OCI-LY3 (cell line): Measurements from ENCODE around the gene GNAO1.

ENCODE experiments used
- H2AFZ ChIP-seq: fragments of 200-600, 300-600 bp; shearing (Covaris generic); 2 replicates; pipeline ENCODE4 v1.6.0; 2014; ENCODE audit warnings: antibody characterized with exemption, low read depth, low read length
- H3K27ac ChIP-seq: fragments of 200-600, 300-600 bp; sonication (generic); 2 replicates; pipeline ENCODE4 v1.5.1; 2014; ENCODE audit warnings: mild to moderate bottlenecking, low read length, moderate library complexity, mixed read lengths
- H3K27me3 ChIP-seq: fragments of 200-600, 300-600 bp; sonication (generic); 2 replicates; pipeline ENCODE4 v1.6.1; 2014; ENCODE audit warnings: low read depth, low read length, mixed read lengths
- H3K36me3 ChIP-seq: fragments of 200-600, 300-600 bp; sonication (generic); replicated peaks from 2 replicates; pipeline ENCODE3; 2014; ENCODE audit warnings: low read depth, low read length, mixed read lengths
- H3K4me1 ChIP-seq: fragments of 300-600, 200-600 bp; sonication (generic); 2 replicates; pipeline ENCODE4 v1.6.1; 2014; ENCODE audit warnings: low read length, mixed read lengths
- H3K4me2 ChIP-seq: fragments of 200-600, 300-600 bp; sonication (generic); 2 replicates; pipeline ENCODE4 v1.6.1; 2014; ENCODE audit warnings: low read length, mixed read lengths
- H3K4me3 ChIP-seq: fragments of 300-600, 200-600 bp; sonication (generic); 2 replicates; pipeline ENCODE4 v1.5.1; 2014; ENCODE audit warnings: antibody characterized with exemption, mild to moderate bottlenecking, low read length, moderate library complexity
- H3K79me2 ChIP-seq: fragments of 300-600, 200-600 bp; shearing (Covaris generic); 2 replicates; pipeline ENCODE4 v1.6.1; 2014; ENCODE audit warnings: mild to moderate bottlenecking, low read length, mixed read lengths
- H3K9ac ChIP-seq: fragments of 300-600, 200-600 bp; shearing (Covaris generic); 2 replicates; pipeline ENCODE4 v1.6.0; 2014; ENCODE audit warnings: mild to moderate bottlenecking, low read length, moderate library complexity
- H3K9me3 ChIP-seq: fragments of 200-600, 300-600 bp; shearing (Covaris generic); 2 replicates; pipeline ENCODE4 v1.6.1; 2014; ENCODE audit warnings: low read length, mixed read lengths; ENCODE audit not compliant: insufficient read depth
- H4K20me1 ChIP-seq: fragments of 200-600, 300-600 bp; sonication (generic); 2 replicates; pipeline ENCODE4 v1.6.1; 2016; ENCODE audit warnings: low read length, mixed read lengths; ENCODE audit not compliant: insufficient read depth
- EZH2phosphoT487 ChIP-seq: fragments of 200-600 bp; shearing (Covaris generic); IDR thresholded peaks from 2 replicates; pipeline ENCODE4 v1.6.1; 2018; ENCODE audit warnings: antibody characterized with exemption, mixed run types, low read depth
- TF ChIP-seq, protein P1 (sequence below): fragments of 200-600, 300-600 bp; sonication (generic); IDR thresholded peaks from 2 replicates; pipeline ENCODE4 v1.5.1; 2014; ENCODE audit warnings: antibody characterized with exemption, low read length, low read depth

GNAO1 gene

DNA sequence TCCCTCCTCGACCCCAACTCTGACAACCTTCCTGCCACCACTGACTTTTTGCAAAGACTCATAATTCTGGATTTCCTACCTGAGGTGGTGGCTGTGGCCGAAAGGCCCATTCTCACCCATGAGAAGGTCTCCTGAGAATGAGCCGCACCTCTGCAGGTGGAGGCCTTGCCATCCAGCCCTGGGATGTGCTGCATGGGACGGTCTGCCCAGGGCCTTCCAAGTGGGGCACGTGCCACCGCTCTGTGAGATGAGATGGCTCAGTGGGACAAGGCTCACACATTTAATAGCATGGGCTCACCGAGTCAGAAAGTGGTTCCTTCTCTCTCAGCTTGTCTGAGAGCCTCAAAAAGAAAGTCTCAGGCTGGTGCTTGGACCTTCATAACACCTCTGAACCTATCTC, 121.3 kb downstream of the GNAO1 start:
- no peak overlapping the region for H3K9ac ChIP-seq
- H3K4me1 ChIP-seq: no peaks in the 10 kb centered on the region
- no peaks in the 10 kb centered on the region for H4K20me1 ChIP-seq
- no peak overlapping the region for H3K27ac ChIP-seq
- H3K27me3 ChIP-seq: no peaks in the 10 kb centered on the region; the same call in 1 of the 2 replicates
- no peak overlapping the region for H3K4me3 ChIP-seq
- no peaks in the 10 kb centered on the region for H3K36me3 ChIP-seq
- H3K4me2 ChIP-seq: no peak overlapping the region
- H3K9me3 ChIP-seq: no peaks in the 10 kb centered on the region
- no peak overlapping the region for H2AFZ ChIP-seq
- H3K79me2 ChIP-seq: no peaks in the 10 kb centered on the region
- TF ChIP-seq, protein P1, sequence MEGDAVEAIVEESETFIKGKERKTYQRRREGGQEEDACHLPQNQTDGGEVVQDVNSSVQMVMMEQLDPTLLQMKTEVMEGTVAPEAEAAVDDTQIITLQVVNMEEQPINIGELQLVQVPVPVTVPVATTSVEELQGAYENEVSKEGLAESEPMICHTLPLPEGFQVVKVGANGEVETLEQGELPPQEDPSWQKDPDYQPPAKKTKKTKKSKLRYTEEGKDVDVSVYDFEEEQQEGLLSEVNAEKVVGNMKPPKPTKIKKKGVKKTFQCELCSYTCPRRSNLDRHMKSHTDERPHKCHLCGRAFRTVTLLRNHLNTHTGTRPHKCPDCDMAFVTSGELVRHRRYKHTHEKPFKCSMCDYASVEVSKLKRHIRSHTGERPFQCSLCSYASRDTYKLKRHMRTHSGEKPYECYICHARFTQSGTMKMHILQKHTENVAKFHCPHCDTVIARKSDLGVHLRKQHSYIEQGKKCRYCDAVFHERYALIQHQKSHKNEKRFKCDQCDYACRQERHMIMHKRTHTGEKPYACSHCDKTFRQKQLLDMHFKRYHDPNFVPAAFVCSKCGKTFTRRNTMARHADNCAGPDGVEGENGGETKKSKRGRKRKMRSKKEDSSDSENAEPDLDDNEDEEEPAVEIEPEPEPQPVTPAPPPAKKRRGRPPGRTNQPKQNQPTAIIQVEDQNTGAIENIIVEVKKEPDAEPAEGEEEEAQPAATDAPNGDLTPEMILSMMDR: no peak
- no peak for TF ChIP-seq EZH2phosphoT487

DNA sequence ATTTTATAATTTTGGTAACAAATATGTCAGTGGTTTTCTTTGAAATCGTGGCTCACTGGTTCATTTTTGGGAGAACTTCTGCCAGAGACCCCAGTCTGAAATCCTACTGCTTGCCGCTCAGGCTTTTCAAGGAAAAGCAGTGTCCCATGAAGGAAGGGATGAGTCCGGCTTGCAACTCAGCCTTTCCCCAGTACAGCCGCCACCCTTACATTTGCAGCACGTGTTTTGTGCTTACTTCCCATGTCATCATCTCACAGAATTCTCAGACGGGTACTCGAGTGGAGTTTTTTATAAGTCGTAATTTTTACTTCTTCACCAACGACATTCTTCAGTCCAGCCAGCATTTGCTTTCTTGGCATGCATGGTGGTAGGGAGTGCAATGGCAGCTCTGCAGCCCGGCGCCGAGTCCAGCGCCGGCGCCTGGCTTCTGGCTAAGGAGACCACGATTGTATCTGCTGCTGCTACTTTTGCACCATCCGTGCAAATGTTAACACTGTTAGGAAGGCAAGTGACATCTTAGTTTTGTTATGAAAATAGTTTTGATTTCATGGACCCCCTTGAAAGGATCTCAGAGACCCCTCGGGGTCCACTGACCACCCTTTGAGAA, 123.1 kb downstream of the GNAO1 start:
- H2AFZ ChIP-seq: no peak overlapping the region
- H3K36me3 ChIP-seq: no peaks in the 10 kb centered on the region
- no peaks in the 10 kb centered on the region for H3K27me3 ChIP-seq
- no peak overlapping the region for H3K4me3 ChIP-seq
- H3K9me3 ChIP-seq: no peaks in the 10 kb centered on the region
- H3K4me1 ChIP-seq: peaks cover 4% of the 10 kb centered on the region
- no peak for TF ChIP-seq EZH2phosphoT487
- TF ChIP-seq, protein P1: no peak
- no peaks in the 10 kb centered on the region for H3K79me2 ChIP-seq
- H4K20me1 ChIP-seq: no peaks in the 10 kb centered on the region
- no peak overlapping the region for H3K9ac ChIP-seq
- no peak overlapping the region for H3K4me2 ChIP-seq
- no peak overlapping the region for H3K27ac ChIP-seq

DNA sequence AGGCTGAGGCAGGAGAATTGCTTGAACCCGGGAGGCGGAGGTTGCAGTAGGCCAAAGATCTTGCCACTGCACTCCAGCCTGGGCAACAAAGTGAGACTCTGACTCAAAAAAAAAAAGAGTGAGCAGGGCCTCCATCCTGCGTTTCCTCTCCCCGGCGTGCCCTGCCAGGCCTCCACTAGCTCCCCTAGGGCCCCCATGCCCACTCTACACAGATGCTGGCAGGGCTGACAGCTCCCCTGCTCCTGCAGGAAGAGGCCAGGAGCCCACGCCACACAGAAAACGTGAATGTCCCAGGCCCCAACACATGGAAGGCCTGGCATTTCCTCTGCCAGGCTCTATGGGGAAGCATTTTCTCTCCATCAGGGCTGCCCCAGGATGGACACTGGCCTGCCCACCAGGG, 124.7 kb downstream of the GNAO1 start:
- H3K4me2 ChIP-seq: no peak overlapping the region

DNA sequence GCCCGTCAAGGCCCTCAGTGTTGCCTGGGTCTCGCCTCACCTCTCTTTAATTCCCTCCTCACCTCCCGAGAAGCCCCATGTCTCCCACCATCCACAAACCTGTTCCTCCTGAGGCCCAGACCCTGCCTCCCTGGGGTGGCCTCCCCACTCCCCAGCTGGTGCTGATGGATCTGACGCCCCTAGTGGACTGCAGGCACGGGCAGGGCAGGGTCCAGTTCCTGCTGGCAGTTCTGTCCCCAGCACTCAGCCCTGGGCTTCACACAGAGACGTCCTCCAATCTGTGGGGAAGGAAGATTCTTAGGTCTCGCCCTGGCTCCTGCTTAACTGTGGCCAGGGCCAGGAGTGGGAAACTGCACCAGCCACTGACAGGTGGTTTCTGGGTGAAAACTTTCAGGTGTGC, 125.3 kb downstream of the GNAO1 start:
- Histone ChIP-seq H3K36me3 (no peaks in the 10 kb centered on the region), H3K27ac (no peak overlapping the region), H2AFZ (no peak overlapping the region), H3K27me3 (no peaks in the 10 kb centered on the region), H3K9me3 (no peaks in the 10 kb centered on the region), H3K4me3 (no peak overlapping the region), H3K79me2 (no peaks in the 10 kb centered on the region), H3K4me1 (peaks cover 4% of the 10 kb centered on the region), H3K4me2 (no peak overlapping the region), H4K20me1 (no peaks in the 10 kb centered on the region), H3K9ac (no peak overlapping the region)
- TF ChIP-seq, protein P1: no peak
- no peak for TF ChIP-seq EZH2phosphoT487

More for the DNA sequence above, 124.7 kb downstream of the GNAO1 start:
- H4K20me1 ChIP-seq: no peaks in the 10 kb centered on the region
- peaks cover 4% of the 10 kb centered on the region for H3K4me1 ChIP-seq
- no peaks in the 10 kb centered on the region for H3K9me3 ChIP-seq
- no peak overlapping the region for H2AFZ ChIP-seq
- no peaks in the 10 kb centered on the region for H3K36me3 ChIP-seq
- H3K9ac ChIP-seq: no peak overlapping the region
- no peaks in the 10 kb centered on the region for H3K79me2 ChIP-seq
- no peak for TF ChIP-seq EZH2phosphoT487
- TF ChIP-seq, protein P1: no peak
- no peak overlapping the region for H3K27ac ChIP-seq
- H3K27me3 ChIP-seq: no peaks in the 10 kb centered on the region
- H3K4me3 ChIP-seq: no peak overlapping the region
